Prostate gland (tissue), 2 donors: ENCODE data around the gene MEF2A. TPM values are rescaled to one million over a fixed set of nuclear protein-coding genes. Genes with fewer than 3 reads are reported as not detected.
A peak's percentile ranks its signal among the peaks of the same experiment; 100 is the strongest.
"Not testable (repeated sequence)": the region's sequence is repeated elsewhere in the genome, so short reads cannot be mapped to it uniquely, and the experiment has no call there.

Experiments used
- DNase-seq: peaks from one replicate; pipeline ENCODE4 v3.0.0-alpha.2; 2019; ENCODE audit warnings: low spot score
- H3K27ac ChIP-seq, 2 donors: fragments of 200-600 bp; sonication (generic); 2 replicates each; pipeline ENCODE4 v1.5.1; 2017 to 2019
- H3K27me3 ChIP-seq: fragments of 200-600 bp; sonication (generic); replicated peaks from 2 replicates; pipeline ENCODE4 v1.5.1; 2019; ENCODE audit not compliant: insufficient read depth
- H3K36me3 ChIP-seq, 2 donors: fragments of 200-600 bp; sonication (generic); 1 replicate in 1 of 2; 2 replicates in 1 of 2; pipeline versions ENCODE4 v1.5.1 to v1.8.1; 2017 to 2019
- H3K4me1 ChIP-seq: fragments of 200-600 bp; sonication (generic); replicated peaks from 2 replicates; pipeline ENCODE4 v1.5.1; 2019
- H3K4me3 ChIP-seq, 2 donors: fragments of 200-600 bp; sonication (generic); 2 replicates each; pipeline ENCODE4 v1.5.1; 2017 to 2019
- H3K9me3 ChIP-seq: fragments of 200-600 bp; sonication (generic); 2 replicates; pipeline ENCODE4 v1.5.1; 2017
- CTCF ChIP-seq, 4 experiments: fragments of 200-600 bp in 2 of 4; fragments of 450-650 bp in 2 of 4; sonication (generic) in 2 of 4; IDR thresholded peaks; 1 replicate in 3 of 4; 2 replicates in 1 of 4; pipeline ENCODE4 v1.5.1; 2016 to 2019; ENCODE audit warnings: antibody characterized with exemption in 4 of 4, mild to moderate bottlenecking in 2 of 4, moderate library complexity in 2 of 4
- POLR2A ChIP-seq: fragments of 450-650 bp; IDR thresholded peaks from one replicate; pipeline ENCODE4 v1.6.1; 2016; ENCODE audit warnings: antibody characterized with exemption, mild to moderate bottlenecking
- POLR2AphosphoS5 ChIP-seq: sonication (generic); formaldehyde crosslinking; IDR thresholded peaks from one replicate; pipeline ENCODE4 v1.6.1; 2017; ENCODE audit warnings: antibody characterized with exemption
- WGBS: methylation state at CpG from one replicate; pipeline ENCODE4 v1.1.5; 2018; 5-methylcytosine and 5-hydroxymethylcytosine counted together
- intact Hi-C: fragments of 100-400 bp; cut with DNase I; formaldehyde crosslinking; loops from one replicate; pipeline ENCODE4 v1.14.2; 2022
- total RNA-seq, 2 donors: library from RNA; depleted of rRNA; stranded (reverse); fragments of >200 nt; gene quantifications; one replicate each; pipeline ENCODE4 v1.1.0, GENCODE V29; 2016

The MEF2A gene
- 10 to 100 TPM; 40.1 to 68.0 TPM for total RNA-seq

GRCh38 chr15:99565299-99566156 lies at the start of gene MEF2A:
Gene MEF2A, plus strand, starts transcription at chr15:99565984. Its CDS starts 67,136 bp downstream, at chr15:99633120.
- Histone ChIP-seq H3K27ac (peak within 1 kb of the TSS; percentile 98 to 99), H3K9me3 (no peaks in the 10 kb centered on the region), H3K4me3 (peak within 1 kb of the TSS; percentile 97 to 98), H3K27me3 (no peaks in the 10 kb centered on the region), H3K4me1 (peaks cover 4% of the 10 kb centered on the region), H3K36me3 (no peaks in the 10 kb centered on the region)
- peak; percentile 88 for TF ChIP-seq POLR2AphosphoS5
- peak; percentile 87 for TF ChIP-seq POLR2A
- peak in 2 of 4 experiments; percentile 4 to 5 for TF ChIP-seq CTCF (IDR thresholded peaks at IDR 0.05)
- under 1% methylated on average over 84 of the region's 101 CpGs for WGBS
- peak; percentile 93 for DNase-seq
- intact Hi-C loops = loop anchor here (2.0 to 10.0 kb wide), 5 partner anchors 57 to 461 kb away; partner anchors contain the start of gene SYNM

- Histone ChIP-seq H3K4me1 (no peaks in the 10 kb centered on the region), H3K4me3 (no peak overlapping the region), H3K27ac (no peak overlapping the region), H3K27me3 (no peaks in the 10 kb centered on the region), H3K36me3 (no peaks in the 10 kb centered on the region), H3K9me3 (no peaks in the 10 kb centered on the region)
- WGBS = 85% methylated on average over 4 of the region's 4 CpGs
- TF ChIP-seq POLR2A (no peak), POLR2AphosphoS5 (no peak), CTCF (IDR thresholded peaks at IDR 0.05) (no peak)
- intact Hi-C loops = no loop called here
- no peak for DNase-seq
These were observed 47.6 kb upstream of the MEF2A start for GRCh38 chr15:99518191-99518590.

GRCh38 chr15:99519366-99519765 lies 46.4 kb upstream of the MEF2A start:
- WGBS = 88% methylated on average over 1 of the region's 1 CpG
- H3K4me3 ChIP-seq, H3K36me3 ChIP-seq, H3K27me3 ChIP-seq, H3K27ac ChIP-seq, intact Hi-C loops, DNase-seq, H3K4me1 ChIP-seq, H3K9me3 ChIP-seq: not testable (repeated sequence)

- WGBS = 90% methylated on average over 4 of the region's 4 CpGs
- no peak for DNase-seq
- TF ChIP-seq POLR2A = no peak
- TF ChIP-seq POLR2AphosphoS5 = no peak
- no peak for TF ChIP-seq CTCF (IDR thresholded peaks at IDR 0.05)
- Histone ChIP-seq H3K4me3 (no peak overlapping the region), H3K27me3 (no peaks in the 10 kb centered on the region), H3K36me3 (no peaks in the 10 kb centered on the region), H3K9me3 (no peaks in the 10 kb centered on the region), H3K27ac (no peak overlapping the region), H3K4me1 (no peaks in the 10 kb centered on the region)
- intact Hi-C loops = no loop called here
These were observed 43.5 kb upstream of the MEF2A start for GRCh38 chr15:99522288-99522687.

GRCh38 chr15:99526176-99526575 lies 39.6 kb upstream of the MEF2A start:
- Histone ChIP-seq H3K36me3 (no peaks in the 10 kb centered on the region), H3K4me1 (no peaks in the 10 kb centered on the region), H3K27me3 (no peaks in the 10 kb centered on the region), H3K4me3 (no peak overlapping the region), H3K27ac (no peak overlapping the region), H3K9me3 (no peaks in the 10 kb centered on the region)
- DNase-seq = no peak
- intact Hi-C loops = no loop called here
- 69% methylated on average over 4 of the region's 4 CpGs for WGBS
- TF ChIP-seq POLR2A (no peak), CTCF (IDR thresholded peaks at IDR 0.05) (no peak), POLR2AphosphoS5 (no peak)
